Hepatocyte (in vitro differentiated cells): ENCODE results near the gene OR8B4. TPM values are rescaled to one million over a fixed set of nuclear protein-coding genes. Genes with fewer than 3 reads are reported as not detected.
A peak's percentile ranks its signal among the peaks of the same experiment; 100 is the strongest.

Source experiments
- DNase-seq: peaks from one replicate; pipeline ENCODE4 v3.0.0-alpha.2; 2016; ENCODE audit warnings: low spot score
- H2AFZ ChIP-seq: fragments of 200-600 bp; sonication (generic); 2 replicates; pipeline ENCODE4 v1.6.0; 2016; ENCODE audit warnings: antibody characterized with exemption, mild to moderate bottlenecking
- H3K27ac ChIP-seq: fragments of 200-600 bp; sonication (generic); 2 replicates; pipeline ENCODE4 v1.5.1; 2016; ENCODE audit warnings: mild to moderate bottlenecking
- H3K27me3 ChIP-seq: fragments of 200-600 bp; sonication (generic); 2 replicates; pipeline ENCODE4 v1.6.1; 2016
- H3K36me3 ChIP-seq: fragments of 200-600 bp; sonication (generic); replicated peaks from 2 replicates; pipeline ENCODE4 v1.5.1; 2016; ENCODE audit warnings: low read depth; ENCODE audit not compliant: insufficient read depth
- H3K4me1 ChIP-seq: fragments of 200-600 bp; sonication (generic); 2 replicates; pipeline ENCODE4 v1.5.1; 2016; ENCODE audit warnings: mild to moderate bottlenecking, moderate library complexity; ENCODE audit not compliant: insufficient read depth
- H3K4me2 ChIP-seq: fragments of 200-600 bp; sonication (generic); 2 replicates; pipeline ENCODE4 v1.6.0; 2016
- H3K4me3 ChIP-seq: fragments of 200-600 bp; sonication (generic); 2 replicates; pipeline ENCODE4 v1.5.1; 2016; ENCODE audit warnings: mild to moderate bottlenecking
- H3K79me2 ChIP-seq: fragments of 200-600 bp; sonication (generic); 2 replicates; pipeline ENCODE4 v1.6.0; 2017; ENCODE audit warnings: mild to moderate bottlenecking
- H3K9me2 ChIP-seq: fragments of 200-600 bp; sonication (generic); replicated peaks from 2 replicates; pipeline ENCODE4 v1.6.0; 2017; ENCODE audit warnings: mild to moderate bottlenecking; ENCODE audit not compliant: insufficient read depth
- H3K9me3 ChIP-seq: fragments of 200-600 bp; sonication (generic); 2 replicates; pipeline ENCODE4 v1.5.1; 2016; ENCODE audit warnings: low read depth, mild to moderate bottlenecking
- H4K20me1 ChIP-seq: fragments of 200-600 bp; sonication (generic); 2 replicates; pipeline ENCODE4 v1.6.0; 2016; ENCODE audit warnings: mild to moderate bottlenecking; ENCODE audit not compliant: insufficient read depth, poor library complexity, severe bottlenecking
- CTCF ChIP-seq: fragments of 200-600 bp; sonication (generic); IDR thresholded peaks from 2 replicates; pipeline ENCODE4 v1.5.1; 2016; ENCODE audit warnings: antibody characterized with exemption, mild to moderate bottlenecking; ENCODE audit not compliant: poor library complexity
- EZH2 ChIP-seq: fragments of 200-600 bp; sonication (generic); IDR thresholded peaks from 2 replicates; pipeline ENCODE4 v1.6.1; 2016; ENCODE audit warnings: antibody characterized with exemption, mild to moderate bottlenecking, borderline replicate concordance
- EZH2phosphoT487 ChIP-seq: fragments of 200-600 bp; sonication (generic); IDR thresholded peaks from one replicate; pipeline ENCODE4 v1.6.1; 2018; ENCODE audit warnings: antibody characterized with exemption, mild to moderate bottlenecking, low read depth, moderate library complexity; ENCODE audit not compliant: unreplicated experiment, severe bottlenecking
- WGBS: methylation state at CpG from one replicate; pipeline ENCODE4 v1.1.6; 2016; ENCODE audit warnings: low lambda C conversion rate; ENCODE audit errors: missing lambda C conversion rate; 5-methylcytosine and 5-hydroxymethylcytosine counted together
- polyA plus RNA-seq: library from polyadenylated mRNA; unstranded; fragments of >200 nt; fragmentation: Nextera tagmentation; extraction: Ambion mirVana; gene quantifications from 2 replicates; pipeline ENCODE4 v1.2.1, GENCODE V29; 2016
- total RNA-seq: library from RNA; depleted of rRNA; stranded (reverse); fragments of >200 nt; gene quantifications from 2 replicates; pipeline ENCODE4 v1.2.3, GENCODE V29; 2014

The OR8B4 gene
- total and polyA plus RNA-seq, 2 experiments from 2014 or later = not detected

- no peak for TF ChIP-seq CTCF
- TF ChIP-seq EZH2phosphoT487 = no peak
- TF ChIP-seq EZH2 = no peak
- no peaks in the 10 kb centered on the region for H4K20me1 ChIP-seq
- no peak for DNase-seq
- no peaks in the 10 kb centered on the region for H3K79me2 ChIP-seq
- H3K9me2 ChIP-seq = no peaks in the 10 kb centered on the region
- H2AFZ ChIP-seq = no peak overlapping the region
- no peaks in the 10 kb centered on the region for H3K27me3 ChIP-seq
- H3K4me1 ChIP-seq = no peaks in the 10 kb centered on the region
- no peaks in the 10 kb centered on the region for H3K9me3 ChIP-seq
- WGBS = 77% methylated on average over 2 of the region's 2 CpGs
- no peaks in the 10 kb centered on the region for H3K36me3 ChIP-seq
- no peak overlapping the region for H3K4me3 ChIP-seq
- no peak overlapping the region for H3K4me2 ChIP-seq
- H3K27ac ChIP-seq = no peak overlapping the region
Measured at GRCh38 chr11:124434699-124435098, 10.0 kb upstream of the OR8B4 start.

- no peaks in the 10 kb centered on the region for H3K79me2 ChIP-seq
- H3K4me1 ChIP-seq = no peaks in the 10 kb centered on the region
- H3K27me3 ChIP-seq = no peaks in the 10 kb centered on the region
- DNase-seq = no peak
- no peak overlapping the region for H2AFZ ChIP-seq
- no peaks in the 10 kb centered on the region for H4K20me1 ChIP-seq
- TF ChIP-seq EZH2phosphoT487 (no peak), EZH2 (no peak), CTCF (no peak)
- no peak overlapping the region for H3K4me3 ChIP-seq
- no peaks in the 10 kb centered on the region for H3K36me3 ChIP-seq
- no peaks in the 10 kb centered on the region for H3K9me3 ChIP-seq
- 78% methylated on average over 2 of the region's 2 CpGs for WGBS
- no peaks in the 10 kb centered on the region for H3K9me2 ChIP-seq
- no peak overlapping the region for H3K27ac ChIP-seq
- H3K4me2 ChIP-seq = no peak overlapping the region
Measured at GRCh38 chr11:124429599-124429998, 4.9 kb upstream of the OR8B4 start.

- no peak overlapping the region for H3K27ac ChIP-seq
- H2AFZ ChIP-seq = no peak overlapping the region
- no peaks in the 10 kb centered on the region for H3K4me1 ChIP-seq
- H3K4me2 ChIP-seq = no peak overlapping the region
- no peak for DNase-seq
- H3K9me3 ChIP-seq = no peaks in the 10 kb centered on the region
- WGBS = 84% methylated on average over 4 of the region's 4 CpGs
- no peaks in the 10 kb centered on the region for H3K9me2 ChIP-seq
- H3K27me3 ChIP-seq = peaks cover 10% of the 10 kb centered on the region
- no peaks in the 10 kb centered on the region for H3K36me3 ChIP-seq
- H3K4me3 ChIP-seq = no peak overlapping the region
- TF ChIP-seq EZH2phosphoT487 (no peak), EZH2 (no peak), CTCF (no peak)
- H4K20me1 ChIP-seq = no peaks in the 10 kb centered on the region
- no peaks in the 10 kb centered on the region for H3K79me2 ChIP-seq
Measured at GRCh38 chr11:124421043-124421442, 3.6 kb downstream of the OR8B4 start.

- Histone ChIP-seq H3K27ac (no peak overlapping the region), H3K27me3 (peaks cover 8% of the 10 kb centered on the region), H4K20me1 (no peaks in the 10 kb centered on the region), H3K36me3 (no peaks in the 10 kb centered on the region), H3K4me3 (no peak overlapping the region), H3K9me3 (no peaks in the 10 kb centered on the region), H3K4me1 (no peaks in the 10 kb centered on the region), H3K9me2 (no peaks in the 10 kb centered on the region), H3K79me2 (no peaks in the 10 kb centered on the region), H2AFZ (no peak overlapping the region), H3K4me2 (no peak overlapping the region)
- TF ChIP-seq CTCF (peak; percentile 62), EZH2 (no peak), EZH2phosphoT487 (no peak)
- peak; percentile 61 for DNase-seq
- 28% methylated on average over 5 of the region's 5 CpGs for WGBS
Measured at GRCh38 chr11:124415356-124415923, 9.2 kb downstream of the OR8B4 start.
